NCI-H748 (cell line): ENCODE results near the gene MFNG.

Source experiments
- DNase-seq: peaks from one replicate; lab custom pipeline; 2025; ENCODE audit not compliant: unreplicated experiment; lab: John Stamatoyannopoulos, UW

Gene MFNG

GRCh38 chr22:37514526-37515051, 28.4 kb upstream of the MFNG start:
- DNase-seq: no peak

- no peak for DNase-seq
Measured at GRCh38 chr22:37511395-37512104, 25.4 kb upstream of the MFNG start.

GRCh38 chr22:37510091-37510490, 23.9 kb upstream of the MFNG start:
- DNase-seq: no peak

GRCh38 chr22:37509059-37509860, 23.1 kb upstream of the MFNG start:
- no peak for DNase-seq

- no peak for DNase-seq
Measured at GRCh38 chr22:37508431-37508992, 22.3 kb upstream of the MFNG start.

GRCh38 chr22:37507731-37508130, 21.5 kb upstream of the MFNG start:
- no peak for DNase-seq

- no peak for DNase-seq
Measured at GRCh38 chr22:37505989-37506388, 19.8 kb upstream of the MFNG start.

GRCh38 chr22:37505565-37505964, 19.4 kb upstream of the MFNG start:
- no peak for DNase-seq

- no peak for DNase-seq
Measured at GRCh38 chr22:37504964-37505363, 18.8 kb upstream of the MFNG start.

- no peak for DNase-seq
Measured at GRCh38 chr22:37503850-37504249, 17.7 kb upstream of the MFNG start.

GRCh38 chr22:37503183-37503683, 17.0 kb upstream of the MFNG start:
- DNase-seq: no peak

GRCh38 chr22:37502342-37503182, 16.4 kb upstream of the MFNG start:
- no peak for DNase-seq

GRCh38 chr22:37501610-37502341, 15.6 kb upstream of the MFNG start:
- DNase-seq: peak; percentile 43

GRCh38 chr22:37500745-37501609, 14.8 kb upstream of the MFNG start:
- no peak for DNase-seq

GRCh38 chr22:37499789-37500540, 13.8 kb upstream of the MFNG start:
- DNase-seq: no peak

GRCh38 chr22:37499027-37499707, 13.0 kb upstream of the MFNG start:
- DNase-seq: no peak

- DNase-seq: peak; percentile 52
Measured at GRCh38 chr22:37498289-37498909, 12.2 kb upstream of the MFNG start.
